Thoracic aorta (tissue), 2 donors: ENCODE results near the gene TUBB4B. TPM values are rescaled to one million over a fixed set of nuclear protein-coding genes. Genes with fewer than 3 reads are reported as not detected.

Source experiments
- ATAC-seq: fragments of 150-250 bp; one replicate; pipeline ENCODE4 v1.8.0; 2017; ENCODE audit warnings: low read depth; ENCODE audit not compliant: insufficient number of reproducible peaks, low FRiP score
- DNase-seq: peaks from one replicate; pipeline ENCODE4 v3.0.0-alpha.2; 2020; ENCODE audit warnings: low spot score
- H3K27ac ChIP-seq, 2 donors: fragments of 200-600 bp; sonication (generic); 1 replicate in 1 of 2; 2 replicates in 1 of 2; pipeline ENCODE4 v1.5.1; 2016; ENCODE audit warnings: mild to moderate bottlenecking in 2 of 2, moderate library complexity in 2 of 2
- H3K27me3 ChIP-seq: fragments of 200-600 bp; sonication (generic); replicated peaks from 2 replicates; pipeline ENCODE4 v1.6.0; 2016; ENCODE audit warnings: mild to moderate bottlenecking; ENCODE audit not compliant: insufficient read depth
- H3K36me3 ChIP-seq: fragments of 200-600 bp; sonication (generic); one replicate; pipeline ENCODE4 v1.5.1; 2016
- H3K4me1 ChIP-seq, 2 donors: fragments of 200-600 bp; sonication (generic); 1 replicate in 1 of 2; 2 replicates in 1 of 2; pipeline versions ENCODE4 v1.5.1 to v1.6.0; 2016; ENCODE audit warnings: low read depth in 2 of 2, mild to moderate bottlenecking in 1 of 2; ENCODE audit not compliant: control insufficient read depth in 1 of 2
- H3K4me3 ChIP-seq: fragments of 200-600 bp; sonication (generic); 2 replicates; pipeline ENCODE4 v1.5.1; 2016; ENCODE audit warnings: mild to moderate bottlenecking
- H3K9me3 ChIP-seq: fragments of 200-600 bp; sonication (generic); 2 replicates; pipeline ENCODE4 v1.5.1; 2016
- CTCF ChIP-seq: fragments of 200-600 bp; sonication (generic); IDR thresholded peaks from one replicate; pipeline ENCODE4 v1.5.1; 2019; ENCODE audit warnings: antibody characterized with exemption
- total RNA-seq, 2 donors: library from RNA; depleted of rRNA; stranded (reverse); fragments of >200 nt; gene quantifications; one replicate each; pipeline versions ENCODE4 v1.1.0 to v1.2.3, GENCODE V29; 2016

Gene TUBB4B
- total RNA-seq, 2 donors from 2014 or later = 172 to 193 TPM

- DNase-seq (no peak), ATAC-seq (no peak)
- Histone ChIP-seq H3K27ac (no peak overlapping the region), H3K4me1 (peaks cover 3 to 7% of the 10 kb centered on the region in 2 donors), H3K9me3 (no peaks in the 10 kb centered on the region), H3K4me3 (no peak overlapping the region), H3K36me3 (no peaks in the 10 kb centered on the region), H3K27me3 (no peaks in the 10 kb centered on the region)
- no peak for TF ChIP-seq CTCF
Measured at GRCh38 chr9:137217276-137218211, 23.5 kb upstream of the TUBB4B start.

- ATAC-seq = no peak
- Histone ChIP-seq H3K36me3 (no peaks in the 10 kb centered on the region), H3K4me1 (peaks cover 7 to 13% of the 10 kb centered on the region in 2 donors), H3K9me3 (no peaks in the 10 kb centered on the region), H3K27ac (no peak overlapping the region), H3K4me3 (no peak overlapping the region), H3K27me3 (no peaks in the 10 kb centered on the region)
- no peak for DNase-seq
- no peak for TF ChIP-seq CTCF
Measured at GRCh38 chr9:137218212-137218753, 22.8 kb upstream of the TUBB4B start.

- TF ChIP-seq CTCF = no peak
- Histone ChIP-seq H3K9me3 (no peaks in the 10 kb centered on the region), H3K4me3 (no peak overlapping the region), H3K36me3 (no peaks in the 10 kb centered on the region), H3K27ac (no peak overlapping the region), H3K27me3 (no peaks in the 10 kb centered on the region), H3K4me1 (peaks cover 7 to 14% of the 10 kb centered on the region in 2 donors)
- DNase-seq = no peak
- ATAC-seq = no peak
Measured at GRCh38 chr9:137218754-137219271, 22.3 kb upstream of the TUBB4B start.

- Histone ChIP-seq H3K36me3 (no peaks in the 10 kb centered on the region), H3K27me3 (no peaks in the 10 kb centered on the region), H3K4me3 (no peak overlapping the region), H3K4me1 (peaks cover 7 to 19% of the 10 kb centered on the region in 2 donors), H3K27ac (no peak overlapping the region), H3K9me3 (no peaks in the 10 kb centered on the region)
- ATAC-seq (no peak), DNase-seq (no peak)
- TF ChIP-seq CTCF = no peak
Measured at GRCh38 chr9:137219757-137220316, 21.2 kb upstream of the TUBB4B start.
